Liver (tissue), 3 donors: Measurements from ENCODE around the gene TRAPPC2L.

Experiments used
- EGR1 ChIP-seq, 2 donors: IDR thresholded peaks; 2 replicates each; pipeline ENCODE4 v1.6.1; 2016 to 2018; ENCODE audit warnings: antibody characterized with exemption in 2 of 2, low read depth in 2 of 2
- FOXA1 ChIP-seq: IDR thresholded peaks from 2 replicates; pipeline ENCODE4 v1.6.1; 2016; ENCODE audit warnings: antibody characterized with exemption
- GABPA ChIP-seq, 2 donors: IDR thresholded peaks in 1 of 2; conservative IDR thresholded peaks in 1 of 2; 2 replicates each; pipeline ENCODE4 v1.6.1; 2016; ENCODE audit warnings: antibody characterized with exemption in 2 of 2, mild to moderate bottlenecking in 1 of 2, moderate library complexity in 1 of 2
- HNF4A ChIP-seq, 2 donors: conservative IDR thresholded peaks; 2 replicates each; pipeline ENCODE4 v1.6.1; 2016; ENCODE audit warnings: antibody characterized with exemption in 2 of 2, mild to moderate bottlenecking in 2 of 2
- JUND ChIP-seq, 2 donors: IDR thresholded peaks; 2 replicates each; pipeline ENCODE4 v1.6.1; 2016; ENCODE audit warnings: antibody characterized with exemption in 2 of 2
- RAD21 ChIP-seq, 2 donors: IDR thresholded peaks; 2 replicates each; pipeline ENCODE4 v1.6.1; 2016; ENCODE audit warnings: antibody characterized with exemption in 2 of 2, mild to moderate bottlenecking in 2 of 2
- RXRA ChIP-seq, 2 donors: IDR thresholded peaks; 2 replicates each; pipeline ENCODE4 v1.6.1; 2017 to 2018; ENCODE audit warnings: antibody characterized with exemption in 2 of 2, mild to moderate bottlenecking in 1 of 2
- SP1 ChIP-seq: IDR thresholded peaks from 2 replicates; pipeline ENCODE4 v1.6.1; 2018; ENCODE audit warnings: antibody characterized with exemption, mild to moderate bottlenecking
- TAF1 ChIP-seq: conservative IDR thresholded peaks from 2 replicates; pipeline ENCODE4 v1.6.1; 2016; ENCODE audit warnings: antibody characterized with exemption, mild to moderate bottlenecking
- TF ChIP-seq, protein P1 (sequence below): fragments of 150-350 bp; IDR thresholded peaks from 2 replicates; pipeline ENCODE4 v1.5.1; 2017; ENCODE audit warnings: improper control_type of control experiment, low read depth, low read length; ENCODE audit not compliant: missing input control
- TF ChIP-seq, protein P2 (sequence below): IDR thresholded peaks from 2 replicates; pipeline ENCODE4 v1.6.1; 2016; ENCODE audit warnings: antibody characterized with exemption
- TF ChIP-seq, protein P3 (sequence below): IDR thresholded peaks from 2 replicates; pipeline ENCODE4 v1.6.1; 2016; ENCODE audit warnings: antibody characterized with exemption, mild to moderate bottlenecking
- TF ChIP-seq, protein P4 (sequence below): IDR thresholded peaks from 2 replicates; pipeline ENCODE4 v1.6.1; 2016; ENCODE audit warnings: antibody characterized with exemption
- donor health status: healthy.
- donor health status: healthy.

DNA sequence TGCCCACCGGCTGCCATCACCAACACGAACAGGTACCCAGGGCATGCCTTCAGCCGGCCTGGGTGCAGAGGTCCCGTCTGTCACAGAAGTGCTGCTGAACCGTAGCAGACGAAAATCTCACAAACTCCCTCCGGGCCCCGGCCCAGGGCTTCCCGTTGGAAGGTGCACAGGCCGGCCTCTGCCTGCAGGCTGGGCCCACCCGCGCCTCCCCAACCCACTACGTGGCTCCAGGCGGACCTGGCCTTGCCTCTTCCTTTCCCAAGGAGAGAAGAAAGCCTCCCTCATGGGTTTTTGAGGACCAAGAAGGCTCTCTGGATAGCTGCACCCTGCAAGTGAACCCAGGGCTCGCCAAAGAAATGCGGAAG lies 55.0 kb downstream of the TRAPPC2L start:
- TF ChIP-seq, protein P1, sequence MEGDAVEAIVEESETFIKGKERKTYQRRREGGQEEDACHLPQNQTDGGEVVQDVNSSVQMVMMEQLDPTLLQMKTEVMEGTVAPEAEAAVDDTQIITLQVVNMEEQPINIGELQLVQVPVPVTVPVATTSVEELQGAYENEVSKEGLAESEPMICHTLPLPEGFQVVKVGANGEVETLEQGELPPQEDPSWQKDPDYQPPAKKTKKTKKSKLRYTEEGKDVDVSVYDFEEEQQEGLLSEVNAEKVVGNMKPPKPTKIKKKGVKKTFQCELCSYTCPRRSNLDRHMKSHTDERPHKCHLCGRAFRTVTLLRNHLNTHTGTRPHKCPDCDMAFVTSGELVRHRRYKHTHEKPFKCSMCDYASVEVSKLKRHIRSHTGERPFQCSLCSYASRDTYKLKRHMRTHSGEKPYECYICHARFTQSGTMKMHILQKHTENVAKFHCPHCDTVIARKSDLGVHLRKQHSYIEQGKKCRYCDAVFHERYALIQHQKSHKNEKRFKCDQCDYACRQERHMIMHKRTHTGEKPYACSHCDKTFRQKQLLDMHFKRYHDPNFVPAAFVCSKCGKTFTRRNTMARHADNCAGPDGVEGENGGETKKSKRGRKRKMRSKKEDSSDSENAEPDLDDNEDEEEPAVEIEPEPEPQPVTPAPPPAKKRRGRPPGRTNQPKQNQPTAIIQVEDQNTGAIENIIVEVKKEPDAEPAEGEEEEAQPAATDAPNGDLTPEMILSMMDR: no peak
- TF ChIP-seq EGR1 (IDR thresholded peaks at IDR 0.05; ENCODE audit: low read depth in 2 of 2) (no peak), RXRA (IDR thresholded peaks at IDR 0.05) (no peak), FOXA1 (no peak), RAD21 (IDR thresholded peaks at IDR 0.05) (no peak), HNF4A (conservative IDR thresholded peaks at IDR 0.05) (no peak), SP1 (no peak), TAF1 (no peak), GABPA (IDR thresholded peaks at IDR 0.05 in 1 of 2, conservative IDR thresholded peaks at IDR 0.05 in 1 of 2) (no peak), JUND (IDR thresholded peaks at IDR 0.05) (no peak)
- TF ChIP-seq, protein P2, sequence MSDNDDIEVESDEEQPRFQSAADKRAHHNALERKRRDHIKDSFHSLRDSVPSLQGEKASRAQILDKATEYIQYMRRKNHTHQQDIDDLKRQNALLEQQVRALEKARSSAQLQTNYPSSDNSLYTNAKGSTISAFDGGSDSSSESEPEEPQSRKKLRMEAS: no peak
- TF ChIP-seq, protein P3, sequence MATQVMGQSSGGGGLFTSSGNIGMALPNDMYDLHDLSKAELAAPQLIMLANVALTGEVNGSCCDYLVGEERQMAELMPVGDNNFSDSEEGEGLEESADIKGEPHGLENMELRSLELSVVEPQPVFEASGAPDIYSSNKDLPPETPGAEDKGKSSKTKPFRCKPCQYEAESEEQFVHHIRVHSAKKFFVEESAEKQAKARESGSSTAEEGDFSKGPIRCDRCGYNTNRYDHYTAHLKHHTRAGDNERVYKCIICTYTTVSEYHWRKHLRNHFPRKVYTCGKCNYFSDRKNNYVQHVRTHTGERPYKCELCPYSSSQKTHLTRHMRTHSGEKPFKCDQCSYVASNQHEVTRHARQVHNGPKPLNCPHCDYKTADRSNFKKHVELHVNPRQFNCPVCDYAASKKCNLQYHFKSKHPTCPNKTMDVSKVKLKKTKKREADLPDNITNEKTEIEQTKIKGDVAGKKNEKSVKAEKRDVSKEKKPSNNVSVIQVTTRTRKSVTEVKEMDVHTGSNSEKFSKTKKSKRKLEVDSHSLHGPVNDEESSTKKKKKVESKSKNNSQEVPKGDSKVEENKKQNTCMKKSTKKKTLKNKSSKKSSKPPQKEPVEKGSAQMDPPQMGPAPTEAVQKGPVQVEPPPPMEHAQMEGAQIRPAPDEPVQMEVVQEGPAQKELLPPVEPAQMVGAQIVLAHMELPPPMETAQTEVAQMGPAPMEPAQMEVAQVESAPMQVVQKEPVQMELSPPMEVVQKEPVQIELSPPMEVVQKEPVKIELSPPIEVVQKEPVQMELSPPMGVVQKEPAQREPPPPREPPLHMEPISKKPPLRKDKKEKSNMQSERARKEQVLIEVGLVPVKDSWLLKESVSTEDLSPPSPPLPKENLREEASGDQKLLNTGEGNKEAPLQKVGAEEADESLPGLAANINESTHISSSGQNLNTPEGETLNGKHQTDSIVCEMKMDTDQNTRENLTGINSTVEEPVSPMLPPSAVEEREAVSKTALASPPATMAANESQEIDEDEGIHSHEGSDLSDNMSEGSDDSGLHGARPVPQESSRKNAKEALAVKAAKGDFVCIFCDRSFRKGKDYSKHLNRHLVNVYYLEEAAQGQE: no peak
- TF ChIP-seq, protein P4, sequence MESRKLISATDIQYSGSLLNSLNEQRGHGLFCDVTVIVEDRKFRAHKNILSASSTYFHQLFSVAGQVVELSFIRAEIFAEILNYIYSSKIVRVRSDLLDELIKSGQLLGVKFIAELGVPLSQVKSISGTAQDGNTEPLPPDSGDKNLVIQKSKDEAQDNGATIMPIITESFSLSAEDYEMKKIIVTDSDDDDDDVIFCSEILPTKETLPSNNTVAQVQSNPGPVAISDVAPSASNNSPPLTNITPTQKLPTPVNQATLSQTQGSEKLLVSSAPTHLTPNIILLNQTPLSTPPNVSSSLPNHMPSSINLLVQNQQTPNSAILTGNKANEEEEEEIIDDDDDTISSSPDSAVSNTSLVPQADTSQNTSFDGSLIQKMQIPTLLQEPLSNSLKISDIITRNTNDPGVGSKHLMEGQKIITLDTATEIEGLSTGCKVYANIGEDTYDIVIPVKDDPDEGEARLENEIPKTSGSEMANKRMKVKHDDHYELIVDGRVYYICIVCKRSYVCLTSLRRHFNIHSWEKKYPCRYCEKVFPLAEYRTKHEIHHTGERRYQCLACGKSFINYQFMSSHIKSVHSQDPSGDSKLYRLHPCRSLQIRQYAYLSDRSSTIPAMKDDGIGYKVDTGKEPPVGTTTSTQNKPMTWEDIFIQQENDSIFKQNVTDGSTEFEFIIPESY: no peak
